Measurements from ENCODE around the gene WNT8B.

DNA sequence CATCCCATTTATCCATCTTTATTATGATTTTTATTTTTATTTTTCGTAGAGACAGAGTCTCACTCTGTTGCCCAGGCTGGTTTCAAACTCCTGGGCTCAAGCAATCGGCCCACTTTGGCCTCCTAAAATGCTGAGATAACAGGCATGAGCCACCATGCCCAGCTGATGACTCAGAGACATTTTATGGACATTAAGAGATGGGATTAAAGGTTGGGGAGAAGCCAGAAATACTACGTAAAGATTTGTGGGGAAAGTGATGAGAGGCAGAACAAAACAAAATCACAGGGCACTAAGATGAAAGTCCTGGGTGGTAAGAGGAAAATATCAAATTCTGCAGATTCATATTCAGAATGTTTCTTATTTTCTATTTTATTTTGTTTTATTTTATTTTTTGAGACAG, 7.6 kb downstream of the WNT8B start:
- TF ChIP-seq CTCF (conservative IDR thresholded peaks at IDR 0.05 in 1 of 2, IDR thresholded peaks at IDR 0.05 in 1 of 2; ENCODE audit: low read depth in 1 of 2, low read length in 2 of 2) (no peak), EZH2 (IDR thresholded peaks at IDR 0.05; ENCODE audit: low read length, missing control alignments) (no peak)
